ENCODE measurements around the gene ATL1.
A peak's percentile ranks its signal among the peaks of the same experiment; 100 is the strongest.

- TF ChIP-seq GABPB1 (CRISPR knock-in tag; IDR thresholded peaks at IDR 0.05) (no peak), POLR2A (IDR thresholded peaks at IDR 0.05; ENCODE audit: insufficient read depth in 1 of 2, low read depth in 2 of 2, low read length in 2 of 2) (no peak), MIER3 (CRISPR knock-in tag; IDR thresholded peaks at IDR 0.05; ENCODE audit: borderline replicate concordance) (no peak), ZNF747 (CRISPR knock-in tag; IDR thresholded peaks at IDR 0.05; ENCODE audit: borderline replicate concordance) (no peak), HCFC1 (IDR thresholded peaks at IDR 0.05; ENCODE audit: low read depth, low read length) (no peak), MYNN (CRISPR knock-in tag; IDR thresholded peaks at IDR 0.05; ENCODE audit: low read depth) (no peak), ZNF484 (CRISPR knock-in tag; IDR thresholded peaks at IDR 0.05; ENCODE audit: borderline replicate concordance, low read depth) (no peak), ZNF282 (IDR thresholded peaks at IDR 0.05; ENCODE audit: partially characterized antibody) (no peak), TRIM24 (CRISPR knock-in tag; IDR thresholded peaks at IDR 0.05) (no peak), CEBPB (IDR thresholded peaks at IDR 0.05; ENCODE audit: borderline replicate concordance, low read depth, low read length) (0 out of 2 replicates have a peak, but pooled peaks have one; percentile 12), IRF2 (CRISPR knock-in tag; IDR thresholded peaks at IDR 0.05) (no peak), JUND (CRISPR knock-in tag; IDR thresholded peaks at IDR 0.05) (no peak)
Measured at GRCh38 chr14:50516091-50516490, 43.9 kb upstream of the ATL1 start.

All from HepG2 (cell line).